ENCODE measurements around the gene TGFBR3L.

TGFBR3L gene

DNA sequence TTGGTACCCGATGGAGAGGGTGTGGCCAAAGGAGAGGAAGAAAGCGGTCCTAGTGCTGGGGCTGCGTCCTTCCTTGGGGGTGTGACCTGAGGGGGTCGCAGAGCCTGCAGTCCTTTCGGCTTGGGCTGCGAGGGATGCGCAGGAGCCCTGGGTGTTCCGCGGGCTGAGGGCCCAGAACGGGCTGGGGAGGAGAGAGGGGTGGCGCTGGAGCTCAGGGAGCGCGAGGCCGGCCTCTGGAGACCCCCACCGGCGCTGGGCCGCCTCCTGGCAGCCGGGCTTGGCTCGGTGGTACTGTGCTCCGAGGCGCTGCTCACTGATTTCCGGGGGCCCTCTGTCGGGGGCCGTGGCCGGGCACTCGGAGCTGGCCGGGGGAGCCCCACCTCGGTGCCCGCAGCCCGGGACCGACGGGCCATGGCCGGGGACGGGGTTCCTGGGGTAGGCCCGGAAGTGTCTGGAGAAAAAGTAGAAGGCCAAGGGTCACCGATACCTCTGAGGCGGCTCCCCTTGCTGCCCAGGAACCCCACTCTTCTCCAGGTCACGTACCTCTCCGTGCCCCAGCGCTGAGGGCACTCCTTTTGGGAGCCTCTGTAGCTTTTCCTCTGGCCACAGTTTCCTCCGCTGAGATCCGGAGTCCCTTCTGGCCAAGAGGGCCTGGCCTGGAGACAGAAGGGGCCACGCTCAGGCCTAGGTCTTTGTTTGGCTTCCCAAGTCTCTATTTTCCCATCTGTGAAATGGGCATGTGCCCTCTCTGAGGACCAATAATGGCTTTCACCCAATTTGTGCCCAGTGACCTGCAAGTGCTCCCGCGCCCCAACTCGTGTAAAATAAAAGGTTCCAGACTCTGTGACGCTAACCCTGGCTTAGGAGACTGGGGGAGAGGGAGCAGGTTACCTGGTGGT is 42.1 kb upstream of the TGFBR3L start:
- TF ChIP-seq, protein P1, sequence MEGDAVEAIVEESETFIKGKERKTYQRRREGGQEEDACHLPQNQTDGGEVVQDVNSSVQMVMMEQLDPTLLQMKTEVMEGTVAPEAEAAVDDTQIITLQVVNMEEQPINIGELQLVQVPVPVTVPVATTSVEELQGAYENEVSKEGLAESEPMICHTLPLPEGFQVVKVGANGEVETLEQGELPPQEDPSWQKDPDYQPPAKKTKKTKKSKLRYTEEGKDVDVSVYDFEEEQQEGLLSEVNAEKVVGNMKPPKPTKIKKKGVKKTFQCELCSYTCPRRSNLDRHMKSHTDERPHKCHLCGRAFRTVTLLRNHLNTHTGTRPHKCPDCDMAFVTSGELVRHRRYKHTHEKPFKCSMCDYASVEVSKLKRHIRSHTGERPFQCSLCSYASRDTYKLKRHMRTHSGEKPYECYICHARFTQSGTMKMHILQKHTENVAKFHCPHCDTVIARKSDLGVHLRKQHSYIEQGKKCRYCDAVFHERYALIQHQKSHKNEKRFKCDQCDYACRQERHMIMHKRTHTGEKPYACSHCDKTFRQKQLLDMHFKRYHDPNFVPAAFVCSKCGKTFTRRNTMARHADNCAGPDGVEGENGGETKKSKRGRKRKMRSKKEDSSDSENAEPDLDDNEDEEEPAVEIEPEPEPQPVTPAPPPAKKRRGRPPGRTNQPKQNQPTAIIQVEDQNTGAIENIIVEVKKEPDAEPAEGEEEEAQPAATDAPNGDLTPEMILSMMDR (IDR thresholded peaks at IDR 0.05; ENCODE audit: insufficient read depth, low read length, missing control alignments), result no peak
- POLR2A ChIA-PET, result no interaction called here
- peak overlapping the region; percentile 23 for H3K4me3 ChIP-seq (ENCODE audit: low read depth, low read length)
- no peak for DNase-seq (ENCODE audit: low read depth, low spot score)
- CTCF ChIA-PET, result interaction anchor here (0.5 to 1.6 kb wide), 5 partner anchors 15 to 52 kb away, joined by 3 read pairs; no protein-coding TSS in a partner anchor

DNA sequence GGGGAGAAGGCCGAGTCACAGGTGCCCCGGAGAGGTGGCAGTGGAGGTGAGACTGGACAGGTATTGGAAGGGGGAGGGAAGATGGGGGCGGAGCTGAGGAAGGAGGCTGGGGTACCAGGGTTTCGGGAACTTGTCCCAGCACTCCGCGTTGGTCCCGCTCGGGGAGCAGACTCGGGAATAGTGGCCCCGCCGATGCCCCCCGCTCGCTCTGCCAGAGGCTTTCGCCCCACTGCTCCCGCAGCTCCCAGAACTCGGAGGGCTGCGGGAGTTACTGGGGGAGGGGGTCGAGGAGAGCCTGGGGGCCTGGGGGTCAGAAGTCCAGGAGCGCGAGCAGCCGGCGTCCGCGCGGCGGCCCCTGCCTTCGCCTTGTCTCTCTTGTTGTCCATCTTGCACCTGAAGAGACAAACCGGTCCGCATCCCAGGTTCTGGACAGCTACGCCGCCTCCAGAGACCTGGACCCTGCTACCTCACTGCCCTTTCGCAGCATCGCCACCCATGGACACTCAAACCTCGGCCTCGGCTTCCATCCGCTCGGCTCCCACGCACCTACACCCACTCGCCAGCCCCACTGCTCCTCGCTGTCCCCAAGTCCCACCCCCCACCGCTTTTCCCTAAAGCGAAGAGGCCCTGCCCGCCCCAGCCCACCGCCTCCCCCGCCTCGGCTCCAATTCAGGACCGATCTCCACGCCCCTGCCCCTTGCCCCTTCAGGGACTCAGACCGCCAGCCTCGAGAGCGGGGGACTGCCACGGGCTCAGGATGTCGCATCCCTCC is 41.1 kb upstream of the TGFBR3L start:
- no peak overlapping the region for H3K4me3 ChIP-seq (ENCODE audit: low read depth, low read length)

DNA sequence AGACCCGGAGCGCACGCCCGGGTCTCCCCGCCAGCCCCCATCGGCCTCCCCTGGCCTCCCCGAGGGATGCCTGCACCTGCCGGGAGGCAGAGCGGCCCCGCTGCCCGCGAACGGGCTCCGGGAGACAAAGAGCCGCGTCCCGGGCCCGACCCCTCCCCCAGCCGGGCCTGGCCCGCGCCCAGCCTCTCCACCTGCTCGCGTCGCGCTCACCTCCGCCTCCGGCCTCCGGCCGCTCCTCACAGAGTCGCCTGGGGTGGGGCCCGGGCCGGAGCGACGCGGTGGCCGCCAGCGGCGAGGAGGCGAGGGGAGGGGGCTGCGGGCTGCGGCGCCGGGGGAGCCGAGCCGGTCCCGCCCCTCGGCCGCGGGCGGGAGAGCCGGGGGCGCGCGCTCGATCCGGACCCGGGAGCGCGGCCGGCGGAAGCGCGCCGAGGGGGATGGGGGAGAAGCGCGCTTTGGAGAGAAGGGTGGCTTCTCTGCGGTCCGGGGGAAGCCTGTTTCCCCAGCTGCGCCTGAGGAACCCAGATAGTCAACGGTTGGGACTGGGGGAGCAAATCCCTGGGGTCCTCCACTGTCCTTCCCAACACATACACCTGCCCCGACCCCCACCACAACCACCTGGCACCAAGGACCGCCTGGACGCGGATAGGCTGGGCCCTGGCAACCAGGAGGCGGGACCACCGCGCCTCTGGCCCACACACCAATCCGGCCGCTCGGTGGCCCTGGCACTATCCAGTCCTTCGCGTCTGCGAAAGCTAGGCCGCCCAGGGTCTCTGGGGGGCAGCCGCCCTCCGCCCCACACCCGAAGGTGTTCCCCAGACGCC is 40.3 kb upstream of the TGFBR3L start, which contains the start of gene PRR36:
Gene PRR36 (minus strand): TSS at position 315 of the 821 bp plus-strand sequence. CDS start 701 bp downstream, outside the sequence.
- DNase-seq (ENCODE audit: low read depth, low spot score), result no peak
- TF ChIP-seq, protein P1 (IDR thresholded peaks at IDR 0.05; ENCODE audit: insufficient read depth, low read length, missing control alignments), result no peak
- ChIA-PET CTCF (no interaction called here), POLR2A (no interaction called here)
- H3K4me3 ChIP-seq (ENCODE audit: low read depth, low read length), result peak within 1 kb of the TSS; percentile 1; the same call in 1 of the 2 replicates

More for the DNA sequence above, 41.1 kb upstream of the TGFBR3L start:
- ChIA-PET POLR2A (no interaction called here), CTCF (interaction anchor here (1.1 kb wide), 2 partner anchors 19 to 28 kb away, joined by 3 read pairs; no protein-coding TSS in a partner anchor)
- no peak for DNase-seq (ENCODE audit: low read depth, low spot score)
- TF ChIP-seq, protein P1 (IDR thresholded peaks at IDR 0.05; ENCODE audit: insufficient read depth, low read length, missing control alignments), result no peak

DNA sequence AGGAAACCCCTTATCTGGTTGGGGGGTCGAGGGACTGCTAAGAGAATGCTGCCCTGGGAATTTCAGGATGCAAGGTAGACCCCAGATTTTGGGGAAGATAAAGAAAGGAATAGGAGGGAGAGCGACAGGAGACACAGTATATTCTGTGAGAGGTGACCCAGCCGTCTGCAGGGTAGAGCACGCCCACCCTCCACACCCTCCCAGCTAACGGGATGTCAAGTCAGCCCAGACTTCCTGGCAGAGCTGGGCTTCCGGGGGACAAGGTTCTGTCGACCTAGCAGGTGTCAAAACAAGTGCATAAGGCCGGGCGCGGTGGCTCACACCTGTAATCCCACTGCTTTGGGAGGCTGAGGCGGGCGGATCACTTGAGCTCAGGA is 39.7 kb upstream of the TGFBR3L start:
- POLR2A ChIA-PET, result no interaction called here
- DNase-seq (ENCODE audit: low read depth, low spot score), result no peak
- H3K4me3 ChIP-seq (ENCODE audit: low read depth, low read length), result no peak overlapping the region

DNA sequence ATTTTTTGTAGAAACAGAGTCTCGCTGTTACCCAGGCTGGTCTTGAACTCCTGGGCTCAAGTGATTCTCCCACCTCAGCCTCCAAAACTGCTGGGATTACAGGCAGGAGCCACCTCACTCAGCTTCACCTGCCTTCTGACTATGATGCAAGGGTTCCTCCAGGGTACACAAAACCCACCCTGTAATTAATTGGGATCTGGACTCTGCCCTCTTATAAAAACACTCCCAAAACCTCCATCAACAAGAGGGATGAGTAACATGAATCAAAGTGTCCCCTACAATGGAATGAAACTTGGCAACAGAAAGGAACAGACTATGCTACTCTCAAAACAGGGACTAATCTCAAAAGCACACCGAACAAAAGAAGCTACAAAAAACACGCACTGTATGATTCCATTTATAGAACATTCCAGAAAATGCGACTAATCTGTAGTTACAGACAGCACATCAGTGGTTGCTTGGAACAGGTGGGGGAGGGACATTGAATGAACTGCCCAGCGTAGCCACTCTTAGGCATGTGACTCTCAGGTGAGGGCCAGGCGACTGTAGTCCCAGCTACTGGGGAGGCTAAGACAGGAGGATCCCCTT is 37.3 kb upstream of the TGFBR3L start:
- H3K4me3 ChIP-seq (ENCODE audit: low read depth, low read length), result no peak overlapping the region
- TF ChIP-seq, protein P1 (IDR thresholded peaks at IDR 0.05; ENCODE audit: insufficient read depth, low read length, missing control alignments), result no peak
- no peak for DNase-seq (ENCODE audit: low read depth, low spot score)
- ChIA-PET POLR2A (no interaction called here), CTCF (interaction anchor here (0.8 to 3.6 kb wide), 4 partner anchors 8 to 125 kb away, joined by 3 to 19 read pairs (median 4); partner anchors contain the start of gene MAP2K7)

More for the DNA sequence above, 39.7 kb upstream of the TGFBR3L start:
- TF ChIP-seq, protein P1 (IDR thresholded peaks at IDR 0.05; ENCODE audit: insufficient read depth, low read length, missing control alignments), result no peak
- CTCF ChIA-PET, result no interaction called here
